Ishikawa (cell line): ENCODE measurements around the gene BCAP31.

Experiments
- CEBPB ChIP-seq: IDR thresholded peaks from 2 replicates; pipeline ENCODE4 v1.6.1; 2012
- CREB1 ChIP-seq: IDR thresholded peaks from 2 replicates; pipeline ENCODE4 v1.6.1; 2012; ENCODE audit warnings: low read depth
- EGR1 ChIP-seq: IDR thresholded peaks from 2 replicates; pipeline ENCODE4 v1.6.1; 2012
- EP300 ChIP-seq: IDR thresholded peaks from 2 replicates; pipeline ENCODE4 v1.6.1; 2012; ENCODE audit warnings: borderline replicate concordance
- NFIC ChIP-seq: IDR thresholded peaks from 2 replicates; pipeline ENCODE4 v1.6.1; 2012
- RAD21 ChIP-seq: IDR thresholded peaks from 2 replicates; pipeline ENCODE4 v1.6.1; 2012; ENCODE audit warnings: low read depth
- REST ChIP-seq: IDR thresholded peaks from 2 replicates; pipeline ENCODE4 v1.6.1; 2012; ENCODE audit warnings: low read depth, mild to moderate bottlenecking
- TAF1 ChIP-seq: IDR thresholded peaks from 2 replicates; pipeline ENCODE4 v1.6.1; 2012; ENCODE audit warnings: low read depth, mild to moderate bottlenecking
- TCF12 ChIP-seq: IDR thresholded peaks from 2 replicates; pipeline ENCODE4 v1.6.1; 2012; ENCODE audit warnings: low read depth
- USF1 ChIP-seq: IDR thresholded peaks from 2 replicates; pipeline ENCODE4 v1.6.1; 2012
- ZBTB7A ChIP-seq: IDR thresholded peaks from 2 replicates; pipeline ENCODE4 v1.6.1; 2012; ENCODE audit warnings: low read depth
- TF ChIP-seq, protein P1 (sequence below): IDR thresholded peaks from 2 replicates; pipeline ENCODE4 v1.6.1; 2012

DNA sequence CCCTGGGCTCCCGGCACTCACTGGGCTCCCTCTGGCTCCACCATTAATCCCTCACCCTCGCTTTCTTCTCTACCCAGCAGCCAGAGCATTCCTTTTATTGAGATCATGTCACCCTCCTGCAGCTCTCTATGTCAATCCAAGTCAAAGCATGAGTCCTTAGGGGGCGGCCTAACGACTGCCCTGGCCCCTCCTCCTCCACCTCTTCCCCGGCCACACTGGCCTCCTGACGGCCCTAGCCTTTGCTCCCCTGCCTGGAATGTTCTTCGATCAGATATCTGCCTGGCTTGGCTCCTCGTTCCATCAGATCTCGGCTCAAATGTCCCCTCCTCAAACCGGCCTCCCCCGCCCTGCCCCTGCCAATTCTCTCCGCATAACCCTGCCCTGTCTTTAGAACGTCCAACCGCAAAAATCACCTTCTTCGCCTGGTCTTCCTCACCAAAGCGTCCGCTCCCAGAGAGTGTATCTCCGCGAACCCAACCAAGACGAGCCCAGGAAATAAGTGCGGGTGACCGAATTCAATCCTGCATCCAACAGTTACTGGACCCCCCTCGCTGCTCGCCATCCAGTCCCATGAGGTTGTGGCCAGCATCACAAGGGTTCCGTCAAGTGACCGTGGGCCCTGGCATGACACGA is 49.9 kb downstream of the BCAP31 start:
- no peak for TF ChIP-seq EP300
- TF ChIP-seq ZBTB7A: no peak
- TF ChIP-seq NFIC: no peak
- TF ChIP-seq USF1: no peak
- no peak for TF ChIP-seq REST
- no peak for TF ChIP-seq TAF1
- TF ChIP-seq RAD21: no peak
- TF ChIP-seq, protein P1, sequence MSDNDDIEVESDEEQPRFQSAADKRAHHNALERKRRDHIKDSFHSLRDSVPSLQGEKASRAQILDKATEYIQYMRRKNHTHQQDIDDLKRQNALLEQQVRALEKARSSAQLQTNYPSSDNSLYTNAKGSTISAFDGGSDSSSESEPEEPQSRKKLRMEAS: no peak
- no peak for TF ChIP-seq CREB1
- TF ChIP-seq EGR1: no peak
- TF ChIP-seq TCF12: no peak
- no peak for TF ChIP-seq CEBPB
